ENCODE results near the gene TRMO.

The TRMO gene

GRCh38 chr9:97855486-97855875 lies 66.8 kb downstream of the TRMO start:
- DNase-seq (ENCODE audit: low read depth): no peak
- no peak for TF ChIP-seq CTCF (IDR thresholded peaks at IDR 0.05; ENCODE audit: low read depth, low read length, missing control alignments)
- H3K4me3 ChIP-seq (ENCODE audit: low read depth, low read length): no peak overlapping the region

- TF ChIP-seq CTCF (IDR thresholded peaks at IDR 0.05; ENCODE audit: low read depth, low read length, missing control alignments): no peak
Observed at GRCh38 chr9:97854696-97855485, 67.4 kb downstream of the TRMO start.

More at GRCh38 chr9:97854696-97855485, 67.4 kb downstream of the TRMO start:
- no peak overlapping the region for H3K4me3 ChIP-seq (ENCODE audit: low read depth, low read length)
- DNase-seq (ENCODE audit: low read depth): no peak

Data from GM12864 (cell line).